Endothelial cell of umbilical vein (primary cell): ENCODE results near the gene RBMS1. TPM values are rescaled to one million over a fixed set of nuclear protein-coding genes. Genes with fewer than 3 reads are reported as not detected.

Experiments used
- BruUV-seq: library from RNA; stranded (reverse); fragments of 400-500 nt; replicated peaks from 2 replicates; lab custom pipeline; 2021; lab: Mats Ljungman, UMichigan
- CTCF ChIA-PET: fragments of 300-600, 350-600 bp; sonication (Branson Sonifier 250); formaldehyde crosslinking; loops from one replicate; lab custom pipeline; 2021; ENCODE audit warnings: antibody characterized with exemption, inconsistent platforms; lab: Charles Lee
- POLR2A ChIA-PET: fragments of 300-600, 350-600 bp; sonication (Branson Sonifier 250); formaldehyde crosslinking; loops from one replicate; lab custom pipeline; 2021; ENCODE audit warnings: antibody characterized with exemption, inconsistent platforms; lab: Charles Lee
- DNase-seq: peaks from one replicate; pipeline ENCODE4 v3.0.0-alpha.2; 2011; ENCODE audit warnings: low read depth, low spot score
- FAIRE-seq: peaks from 2 replicates; lab custom pipeline; 2011; peaks lifted over from hg19 to GRCh38; lab: Jason Lieb, UNC
- H2AFZ ChIP-seq: 2 replicates; pipeline ENCODE4 v1.6.0; 2012; ENCODE audit warnings: low read depth, low read length, control low read depth, inconsistent platforms
- H3K27ac ChIP-seq: 2 replicates; pipeline ENCODE4 v1.5.1; 2011; ENCODE audit warnings: low read depth, mild to moderate bottlenecking, control low read depth, low read length, moderate library complexity; ENCODE audit not compliant: insufficient read depth
- H3K27me3 ChIP-seq, 2 experiments: 2 replicates each; pipeline versions ENCODE4 v1.6.0 to v1.6.1; 2011; ENCODE audit warnings: low read length in 2 of 2, mixed read lengths in 1 of 2; ENCODE audit not compliant: control insufficient read depth in 2 of 2, insufficient read depth in 2 of 2
- H3K36me3 ChIP-seq, 2 experiments: 2 replicates in 1 of 2; 3 replicates in 1 of 2; pipeline ENCODE4 v1.5.1; 2011; ENCODE audit warnings: low read length in 2 of 2, mild to moderate bottlenecking in 1 of 2, moderate library complexity in 1 of 2; ENCODE audit not compliant: control insufficient read depth in 2 of 2, insufficient read depth in 2 of 2; ENCODE audit errors: extremely low read depth in 1 of 2
- H3K4me1 ChIP-seq: 3 replicates; pipeline ENCODE4 v1.5.1; 2011; ENCODE audit warnings: mild to moderate bottlenecking, low read length; ENCODE audit not compliant: control insufficient read depth, insufficient read depth; ENCODE audit errors: extremely low read depth
- H3K4me2 ChIP-seq: 2 replicates; pipeline ENCODE4 v1.6.1; 2011; ENCODE audit warnings: low read length, control low read depth, mixed read lengths; ENCODE audit not compliant: insufficient read depth
- H3K4me3 ChIP-seq, 3 experiments: fragments of 200-600 bp in 1 of 3; sonication (generic), shearing (Covaris generic) in 1 of 3; replicated peaks in 1 of 3; 2 replicates each; pipeline ENCODE4 v1.5.1; 2011 to 2016; ENCODE audit warnings: control low read depth in 3 of 3, low read length in 3 of 3, mild to moderate bottlenecking in 2 of 3, inconsistent platforms in 1 of 3, low read depth in 1 of 3, moderate library complexity in 1 of 3; ENCODE audit not compliant: insufficient read depth in 1 of 3
- H3K79me2 ChIP-seq: 2 replicates; pipeline ENCODE4 v1.6.0; 2012; ENCODE audit warnings: low read length, inconsistent platforms; ENCODE audit not compliant: control insufficient read depth, insufficient read depth
- H3K9ac ChIP-seq: replicated peaks from 2 replicates; pipeline ENCODE3; 2011; ENCODE audit warnings: low read length, control low read depth; ENCODE audit not compliant: insufficient read depth; ENCODE audit errors: extremely low read depth
- H3K9me1 ChIP-seq: replicated peaks from 3 replicates; pipeline ENCODE4 v1.6.0; 2011; ENCODE audit warnings: mild to moderate bottlenecking, low read length; ENCODE audit not compliant: control insufficient read depth, insufficient read depth; ENCODE audit errors: extremely low read depth
- H3K9me3 ChIP-seq: replicated peaks from 2 replicates; pipeline ENCODE4 v1.5.1; 2012; ENCODE audit warnings: low read length, inconsistent platforms; ENCODE audit not compliant: control insufficient read depth, insufficient read depth
- H4K20me1 ChIP-seq: replicated peaks from 2 replicates; pipeline ENCODE3; 2011; ENCODE audit warnings: mild to moderate bottlenecking, low read length; ENCODE audit not compliant: control insufficient read depth, insufficient read depth; ENCODE audit errors: extremely low read depth
- GATA2 ChIP-seq: IDR thresholded peaks from 2 replicates; pipeline ENCODE4 v1.7.0; 2011; ENCODE audit warnings: low read depth, mild to moderate bottlenecking, moderate library complexity, mixed read lengths, low read length; ENCODE audit not compliant: insufficient read length, insufficient read depth
- JUN ChIP-seq: IDR thresholded peaks from 2 replicates; pipeline ENCODE4 v1.6.1; 2011; ENCODE audit warnings: borderline replicate concordance, low read depth; ENCODE audit not compliant: insufficient read length, insufficient read depth
- MYC ChIP-seq: IDR thresholded peaks from one replicate; pipeline ENCODE4 v1.6.1; 2011; ENCODE audit warnings: mild to moderate bottlenecking, low read depth, low read length
- POLR2AphosphoS5 ChIP-seq: IDR thresholded peaks from 2 replicates; pipeline ENCODE4 v1.6.1; 2012; ENCODE audit warnings: low read depth, mild to moderate bottlenecking, control low read depth, low read length, moderate library complexity; ENCODE audit not compliant: insufficient read depth
- dilution Hi-C: fragments of 300-500 bp; cut with MboI; formaldehyde crosslinking; loops from one replicate; pipeline ENCODE4 v1.15.0; 2019; ENCODE audit warnings: low sequenced_read_pairs; ENCODE audit not compliant: extremely low pct_ligation_motif_present
- intact Hi-C: fragments of 100-400 bp; cut with micrococcal nuclease; formaldehyde crosslinking; loops from one replicate; pipeline ENCODE4 v1.10.0; 2022
- polyA plus RNA-seq, 4 experiments: library from polyadenylated mRNA; depleted of rRNA in 3 of 4; stranded (reverse) in 3 of 4; unstranded in 1 of 4; fragments of >200 nt; gene quantifications; 2 replicates each; pipeline versions ENCODE4 v1.2.1 to v1.2.3, GENCODE V29; 2011 to 2012; ENCODE audit warnings: missing spikeins in 1 of 4
- total RNA-seq: library from RNA; stranded (reverse); gene quantifications from 2 replicates; pipeline ENCODE4 v1.2.3, GENCODE V29; 2021
- TF ChIP-seq, protein P1 (sequence below), 2 donors: IDR thresholded peaks; 1 replicate in 1 of 2; 2 replicates in 1 of 2; pipeline ENCODE4 v1.5.1; 2011; ENCODE audit warnings: low read length in 2 of 2, mild to moderate bottlenecking in 2 of 2, moderate library complexity in 2 of 2, control low read depth in 1 of 2, inconsistent platforms in 1 of 2, low read depth in 1 of 2; ENCODE audit not compliant: insufficient read depth in 1 of 2; ENCODE audit errors: extremely low read depth in 1 of 2

RBMS1 gene
- total and polyA plus RNA-seq, 2 donors (not counting 3 experiments of a cell fraction or from before 2014, with no cell fraction given) = 60.0 to 93.3 TPM

GRCh38 chr2:160371251-160372009 is 122.2 kb downstream of the RBMS1 start:
- intact Hi-C loops (loop anchor here (1.0 to 5.0 kb wide), 9 partner anchors 36 to 599 kb away; no protein-coding TSS in a partner anchor), dilution Hi-C loops (no loop called here)
- Histone ChIP-seq H3K4me2 (peak overlapping the region; percentile 71), H3K4me3 (peak overlapping the region in 1 of 3 experiments; percentile 30), H3K27ac (peak overlapping the region; percentile 96), H3K9ac (peak overlapping the region; percentile 81), H3K4me1 (peaks cover 79% of the 10 kb centered on the region), H3K9me1 (no peaks in the 10 kb centered on the region), H3K79me2 (peaks cover 86% of the 10 kb centered on the region), H3K9me3 (no peaks in the 10 kb centered on the region), H3K36me3 (peaks cover 0 to under 1% of the 10 kb centered on the region in 2 experiments), H2AFZ (no peak overlapping the region), H3K27me3 (no peaks in the 10 kb centered on the region), H4K20me1 (no peaks in the 10 kb centered on the region)
- BruUV-seq = TSS peak; percentile 20
- peak; percentile 82 for DNase-seq
- ChIA-PET CTCF (interaction anchor here (1.0 to 1.9 kb wide), 10 partner anchors 9 to 101 kb away, joined by 3 to 6 read pairs (median 4); no protein-coding TSS in a partner anchor), POLR2A (no interaction called here)
- FAIRE-seq = peak; percentile 57
- TF ChIP-seq, protein P1, sequence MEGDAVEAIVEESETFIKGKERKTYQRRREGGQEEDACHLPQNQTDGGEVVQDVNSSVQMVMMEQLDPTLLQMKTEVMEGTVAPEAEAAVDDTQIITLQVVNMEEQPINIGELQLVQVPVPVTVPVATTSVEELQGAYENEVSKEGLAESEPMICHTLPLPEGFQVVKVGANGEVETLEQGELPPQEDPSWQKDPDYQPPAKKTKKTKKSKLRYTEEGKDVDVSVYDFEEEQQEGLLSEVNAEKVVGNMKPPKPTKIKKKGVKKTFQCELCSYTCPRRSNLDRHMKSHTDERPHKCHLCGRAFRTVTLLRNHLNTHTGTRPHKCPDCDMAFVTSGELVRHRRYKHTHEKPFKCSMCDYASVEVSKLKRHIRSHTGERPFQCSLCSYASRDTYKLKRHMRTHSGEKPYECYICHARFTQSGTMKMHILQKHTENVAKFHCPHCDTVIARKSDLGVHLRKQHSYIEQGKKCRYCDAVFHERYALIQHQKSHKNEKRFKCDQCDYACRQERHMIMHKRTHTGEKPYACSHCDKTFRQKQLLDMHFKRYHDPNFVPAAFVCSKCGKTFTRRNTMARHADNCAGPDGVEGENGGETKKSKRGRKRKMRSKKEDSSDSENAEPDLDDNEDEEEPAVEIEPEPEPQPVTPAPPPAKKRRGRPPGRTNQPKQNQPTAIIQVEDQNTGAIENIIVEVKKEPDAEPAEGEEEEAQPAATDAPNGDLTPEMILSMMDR (IDR thresholded peaks at IDR 0.05; ENCODE audit: extremely low read depth in 1 of 2, insufficient read depth in 1 of 2, low read depth in 1 of 2, low read length in 2 of 2) = no peak
- peak; percentile 72 for TF ChIP-seq MYC
- no peak for TF ChIP-seq JUN
- peak; percentile 98 for TF ChIP-seq GATA2
- peak; percentile 62 for TF ChIP-seq POLR2AphosphoS5
